ENCODE results near the gene ABCC6.
"Not testable (repeated sequence)": the region's sequence is repeated elsewhere in the genome, so short reads cannot be mapped to it uniquely, and the experiment has no call there.

Gene ABCC6

DNA sequence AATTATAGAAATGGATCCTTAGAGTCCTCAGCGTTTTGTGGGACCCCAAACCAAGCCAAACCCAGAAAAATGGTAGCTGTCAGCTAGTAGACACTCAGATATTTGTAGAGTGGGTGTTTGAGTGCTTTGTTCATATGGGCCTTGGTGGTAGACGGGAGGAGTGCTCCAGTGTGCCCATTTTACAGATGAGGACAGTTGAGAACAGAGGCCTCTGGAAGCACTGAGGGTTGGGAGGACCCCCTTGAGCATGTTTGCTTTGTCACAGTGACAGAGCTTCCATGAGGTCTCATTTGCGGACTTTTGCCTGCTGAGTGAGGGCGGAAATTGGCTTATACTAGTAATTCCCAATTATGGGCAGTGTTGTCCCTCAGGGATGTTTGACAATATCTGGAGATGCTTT, 111.7 kb downstream of the ABCC6 start:
- Mint-ChIP-seq H3K4me3 (no peak overlapping the region), H3K27ac (no peak overlapping the region), H3K4me1 (no peaks in the 10 kb centered on the region), H3K27me3 (no peaks in the 10 kb centered on the region), H3K9me3 (no peaks in the 10 kb centered on the region)
- ATAC-seq: no peak
- no peak for DNase-seq

DNA sequence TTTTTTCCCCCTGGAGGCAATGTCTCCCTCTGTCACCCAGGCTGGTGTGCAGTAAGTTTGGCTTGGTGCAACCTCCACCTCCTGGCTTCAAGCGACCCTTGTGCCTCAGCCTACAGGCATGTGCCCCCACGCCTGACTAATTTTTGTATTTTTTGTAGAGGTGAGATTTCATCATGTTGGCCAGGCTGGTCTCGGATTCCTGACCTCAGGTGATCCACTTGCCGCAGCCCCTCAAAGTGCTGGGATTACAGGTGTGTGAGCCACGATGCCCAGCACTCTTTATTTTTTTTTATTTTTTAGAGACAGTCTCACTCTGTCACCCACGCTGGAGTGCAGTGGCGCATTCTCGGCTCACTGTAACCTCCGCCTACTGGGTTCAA, 113.2 kb downstream of the ABCC6 start:
- ATAC-seq (no peak), DNase-seq (no peak)
- Mint-ChIP-seq H3K9me3 (no peaks in the 10 kb centered on the region), H3K4me1 (no peaks in the 10 kb centered on the region), H3K27ac (peak overlapping the region in 1 of 2 donors; percentile 69), H3K27me3 (no peaks in the 10 kb centered on the region), H3K4me3 (no peak overlapping the region)

GRCh38 chr16:16109453-16110110, 113.7 kb downstream of the ABCC6 start:
- Mint-ChIP-seq H3K27ac (peak overlapping the region; percentile 5 to 69), H3K27me3 (no peaks in the 10 kb centered on the region), H3K4me1 (no peaks in the 10 kb centered on the region), H3K4me3 (no peak overlapping the region), H3K9me3 (no peaks in the 10 kb centered on the region)
- no peak for ATAC-seq
- no peak for DNase-seq

DNA sequence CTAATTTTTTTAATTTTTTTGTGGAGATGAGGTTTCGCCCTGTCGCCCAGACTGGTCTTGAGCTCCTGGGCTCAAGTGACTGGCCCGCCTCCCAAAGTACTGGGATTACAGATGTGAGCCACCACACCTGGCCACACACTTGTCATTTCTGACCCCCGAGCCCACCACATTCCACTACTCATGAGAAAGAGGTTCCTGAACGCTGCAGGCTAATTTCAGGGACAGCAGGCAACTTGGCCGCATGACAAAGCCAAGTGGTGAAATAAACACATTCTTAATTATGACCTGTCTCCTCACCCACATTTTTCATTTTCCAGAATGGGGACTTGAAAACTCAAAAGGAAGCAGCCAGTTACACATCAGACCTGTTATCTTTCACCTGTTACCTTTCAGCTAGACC, 114.5 kb downstream of the ABCC6 start:
- DNase-seq (no peak), ATAC-seq (no peak)
- no peaks in the 10 kb centered on the region for H3K9me3 Mint-ChIP-seq
- no peaks in the 10 kb centered on the region for H3K4me1 Mint-ChIP-seq
- H3K27ac Mint-ChIP-seq: no peak overlapping the region
- no peaks in the 10 kb centered on the region for H3K27me3 Mint-ChIP-seq
- no peak overlapping the region for H3K4me3 Mint-ChIP-seq

DNA sequence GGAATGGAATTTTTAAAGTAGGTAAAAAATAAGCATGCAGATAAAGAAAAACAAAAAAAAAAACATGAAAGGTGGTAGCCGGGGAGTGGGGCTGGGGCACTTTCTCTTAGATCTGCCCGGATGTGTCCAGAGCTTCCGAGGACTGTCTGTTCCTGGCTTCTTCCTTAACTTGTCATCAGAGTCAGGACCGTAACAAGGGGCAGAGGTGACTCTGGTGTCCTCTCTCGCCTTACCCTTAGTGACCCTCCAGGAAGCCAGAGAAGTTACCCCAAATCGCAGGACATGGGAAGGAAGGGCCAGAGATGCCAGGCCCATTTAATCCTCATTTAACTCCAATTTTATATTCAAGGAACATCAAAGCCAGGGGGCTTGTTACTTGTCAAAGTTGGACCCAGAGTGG, 115.5 kb downstream of the ABCC6 start:
- Mint-ChIP-seq H3K4me3 (no peak overlapping the region), H3K9me3 (no peaks in the 10 kb centered on the region), H3K4me1 (no peaks in the 10 kb centered on the region), H3K27ac (peak overlapping the region in 1 of 2 donors; percentile 46), H3K27me3 (no peaks in the 10 kb centered on the region)
- DNase-seq: no peak
- ATAC-seq: no peak

DNA sequence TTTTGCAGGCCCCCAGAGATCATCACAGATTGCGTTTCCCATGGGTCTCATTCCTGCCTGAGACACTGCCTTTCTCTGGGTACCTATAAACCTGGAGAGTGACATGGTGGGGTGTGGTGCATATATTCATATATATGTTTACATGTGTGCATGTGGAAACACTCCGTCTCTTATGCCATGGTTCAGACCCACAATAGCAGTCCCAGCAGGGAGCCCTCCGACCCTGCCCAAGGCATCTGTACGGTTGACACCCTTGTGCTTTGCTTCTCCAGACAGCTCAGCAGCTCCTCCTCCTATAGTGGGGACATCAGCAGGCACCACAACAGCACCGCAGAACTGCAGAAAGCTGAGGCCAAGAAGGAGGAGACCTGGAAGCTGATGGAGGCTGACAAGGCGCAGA, 116.8 kb downstream of the ABCC6 start:
- no peaks in the 10 kb centered on the region for H3K27me3 Mint-ChIP-seq
- H3K4me1 Mint-ChIP-seq: no peaks in the 10 kb centered on the region
- no peaks in the 10 kb centered on the region for H3K9me3 Mint-ChIP-seq
- no peak overlapping the region for H3K27ac Mint-ChIP-seq
- no peak for DNase-seq
- ATAC-seq: no peak
- no peak overlapping the region for H3K4me3 Mint-ChIP-seq

- H3K4me1 Mint-ChIP-seq: no peaks in the 10 kb centered on the region
- no peak overlapping the region for H3K4me3 Mint-ChIP-seq
- ATAC-seq (no peak), DNase-seq (no peak)
- H3K27me3 Mint-ChIP-seq: no peaks in the 10 kb centered on the region
- no peaks in the 10 kb centered on the region for H3K9me3 Mint-ChIP-seq
- H3K27ac Mint-ChIP-seq: no peak overlapping the region
Observed at GRCh38 chr16:16105646-16106045, 117.6 kb downstream of the ABCC6 start.

GRCh38 chr16:16104804-16105141, 118.5 kb downstream of the ABCC6 start:
- not testable (repeated sequence) for DNase-seq, H3K9me3 Mint-ChIP-seq, H3K27me3 Mint-ChIP-seq, H3K4me1 Mint-ChIP-seq, ATAC-seq
- peak overlapping the region in 1 of 2 donors; percentile 33 for H3K4me3 Mint-ChIP-seq
- H3K27ac Mint-ChIP-seq: peak overlapping the region in 1 of 2 donors; percentile 80

DNA sequence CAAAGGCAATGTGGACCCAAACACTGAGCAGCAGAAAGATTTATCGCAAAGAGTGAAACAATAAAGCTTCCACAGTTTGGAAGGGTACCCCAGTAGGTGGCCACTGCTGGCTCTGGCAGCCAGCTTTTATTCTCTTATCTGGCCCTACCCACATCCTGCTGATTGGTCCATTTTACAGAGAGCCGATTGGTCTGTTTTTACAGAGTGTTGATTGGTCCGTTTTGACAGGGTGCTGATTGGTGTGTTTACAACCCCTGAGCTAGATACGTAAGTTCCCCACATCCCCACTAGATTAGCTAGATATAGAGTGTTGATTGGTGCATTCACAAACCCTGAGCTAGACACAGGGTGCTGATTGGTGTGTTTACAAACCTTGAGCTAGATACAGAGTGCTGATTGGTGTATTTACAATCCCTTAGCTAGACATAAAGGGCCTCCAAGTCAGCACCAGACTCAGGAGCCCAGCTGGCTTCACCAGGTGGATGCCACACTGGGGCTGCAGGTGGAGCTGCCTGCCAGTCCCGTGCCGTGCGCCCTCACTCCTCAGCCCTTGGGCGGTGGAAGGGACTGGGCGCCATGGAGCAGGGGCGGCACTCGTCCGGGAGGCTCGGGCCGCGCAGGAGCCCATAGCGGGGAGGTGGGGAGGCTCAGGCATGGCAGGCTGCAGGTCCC, 119.0 kb downstream of the ABCC6 start:
- not testable (repeated sequence) for H3K4me1 Mint-ChIP-seq, H3K9me3 Mint-ChIP-seq, ATAC-seq, DNase-seq, H3K27me3 Mint-ChIP-seq, H3K4me3 Mint-ChIP-seq
- H3K27ac Mint-ChIP-seq: peak overlapping the region in 1 of 2 donors; percentile 54

DNA sequence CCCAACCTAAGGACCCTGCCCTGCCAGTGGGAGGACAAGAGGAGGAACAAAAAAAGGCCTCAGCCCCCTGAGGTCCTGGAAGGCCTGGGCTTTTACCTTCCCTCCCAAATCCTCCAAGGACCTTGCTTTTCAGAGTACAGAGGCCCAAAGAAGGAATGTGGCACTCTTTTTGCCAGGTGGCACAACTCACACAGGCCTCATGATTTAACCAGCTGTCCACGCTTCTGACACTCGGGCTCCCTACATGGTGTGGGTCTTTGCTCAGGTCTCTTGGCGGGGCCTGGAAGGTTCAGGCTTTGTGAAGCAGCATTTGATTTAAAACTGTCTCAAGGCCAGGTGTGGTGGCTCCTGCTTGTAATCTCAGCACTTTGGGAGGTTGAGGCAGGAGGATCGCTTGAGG, 120.6 kb downstream of the ABCC6 start:
- Mint-ChIP-seq H3K9me3 (no peaks in the 10 kb centered on the region), H3K4me1 (no peaks in the 10 kb centered on the region), H3K27me3 (no peaks in the 10 kb centered on the region), H3K4me3 (no peak overlapping the region), H3K27ac (peak overlapping the region; percentile 54 to 80)
- ATAC-seq (no peak), DNase-seq (no peak)

DNA sequence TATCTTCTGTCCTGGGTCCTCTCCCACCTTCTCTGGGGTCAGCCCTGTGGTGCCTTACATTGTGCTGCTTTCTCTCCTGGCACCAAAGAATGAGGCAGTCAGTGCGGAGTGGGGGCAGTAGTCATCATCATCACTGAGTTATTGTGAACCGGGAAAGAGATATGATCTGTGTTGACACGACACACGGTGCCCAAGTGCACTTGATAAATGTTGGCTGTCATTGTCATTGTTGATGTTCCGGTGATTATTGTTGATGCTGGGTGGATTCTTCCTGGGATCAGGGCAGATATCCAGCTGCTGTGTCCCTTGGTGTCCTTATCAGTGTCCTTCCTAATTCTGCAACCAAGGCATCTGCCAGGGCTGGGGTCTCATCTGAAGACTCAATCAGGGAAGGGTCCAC, 121.7 kb downstream of the ABCC6 start:
- no peaks in the 10 kb centered on the region for H3K27me3 Mint-ChIP-seq
- H3K9me3 Mint-ChIP-seq: no peaks in the 10 kb centered on the region
- H3K4me1 Mint-ChIP-seq: no peaks in the 10 kb centered on the region
- H3K27ac Mint-ChIP-seq: peak overlapping the region in 1 of 2 donors; percentile 88
- DNase-seq: no peak
- no peak overlapping the region for H3K4me3 Mint-ChIP-seq
- no peak for ATAC-seq

GRCh38 chr16:16100631-16101030, 122.7 kb downstream of the ABCC6 start:
- DNase-seq (no peak), ATAC-seq (no peak)
- Mint-ChIP-seq H3K4me1 (no peaks in the 10 kb centered on the region), H3K4me3 (no peak overlapping the region), H3K27ac (no peak overlapping the region), H3K9me3 (no peaks in the 10 kb centered on the region), H3K27me3 (no peaks in the 10 kb centered on the region)

DNA sequence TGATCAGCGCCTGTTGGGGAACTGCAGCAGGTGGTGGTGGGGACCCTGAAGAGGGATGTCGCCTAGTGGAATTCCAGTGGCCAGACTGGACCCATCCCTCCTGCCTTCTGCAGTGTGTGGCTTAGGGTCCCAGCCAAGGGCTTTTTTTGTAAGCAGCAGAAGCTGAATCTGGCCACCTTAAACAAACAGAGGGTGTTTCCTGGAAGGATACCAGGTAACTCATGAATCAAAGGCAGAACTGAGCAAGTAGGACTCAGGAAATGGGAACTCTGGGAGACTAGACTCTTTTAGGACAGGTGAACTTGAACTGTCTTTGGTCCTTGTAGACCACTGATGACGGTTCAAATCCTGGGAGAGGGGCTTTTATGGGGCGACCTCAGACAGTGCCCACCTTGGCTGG, 124.0 kb downstream of the ABCC6 start:
- H3K27ac Mint-ChIP-seq: no peak overlapping the region
- DNase-seq (no peak), ATAC-seq (no peak)
- H3K9me3 Mint-ChIP-seq: no peaks in the 10 kb centered on the region
- no peaks in the 10 kb centered on the region for H3K27me3 Mint-ChIP-seq
- no peaks in the 10 kb centered on the region for H3K4me1 Mint-ChIP-seq
- no peak overlapping the region for H3K4me3 Mint-ChIP-seq
